GM12892 (cell line): ENCODE results near the gene RAP1GAP2.

Source experiments
- DNase-seq: peaks from one replicate; pipeline ENCODE4 v3.0.0; 2011; ENCODE audit not compliant: insufficient read length
- FAIRE-seq: peaks from 2 replicates; lab custom pipeline; 2011; peaks lifted over from hg19 to GRCh38; lab: Jason Lieb, UNC
- POLR2A ChIP-seq: IDR thresholded peaks from 2 replicates; pipeline ENCODE4 v1.6.1; 2011; ENCODE audit warnings: low read depth, low read length, control low read depth
- POLR2AphosphoS5 ChIP-seq: IDR thresholded peaks from 2 replicates; pipeline ENCODE4 v1.6.1; 2011; ENCODE audit warnings: low read depth, low read length, control low read depth
- TAF1 ChIP-seq: IDR thresholded peaks from 2 replicates; pipeline ENCODE4 v1.6.1; 2011; ENCODE audit warnings: low read depth, mild to moderate bottlenecking, control low read depth, low read length, borderline replicate concordance

Gene RAP1GAP2

DNA sequence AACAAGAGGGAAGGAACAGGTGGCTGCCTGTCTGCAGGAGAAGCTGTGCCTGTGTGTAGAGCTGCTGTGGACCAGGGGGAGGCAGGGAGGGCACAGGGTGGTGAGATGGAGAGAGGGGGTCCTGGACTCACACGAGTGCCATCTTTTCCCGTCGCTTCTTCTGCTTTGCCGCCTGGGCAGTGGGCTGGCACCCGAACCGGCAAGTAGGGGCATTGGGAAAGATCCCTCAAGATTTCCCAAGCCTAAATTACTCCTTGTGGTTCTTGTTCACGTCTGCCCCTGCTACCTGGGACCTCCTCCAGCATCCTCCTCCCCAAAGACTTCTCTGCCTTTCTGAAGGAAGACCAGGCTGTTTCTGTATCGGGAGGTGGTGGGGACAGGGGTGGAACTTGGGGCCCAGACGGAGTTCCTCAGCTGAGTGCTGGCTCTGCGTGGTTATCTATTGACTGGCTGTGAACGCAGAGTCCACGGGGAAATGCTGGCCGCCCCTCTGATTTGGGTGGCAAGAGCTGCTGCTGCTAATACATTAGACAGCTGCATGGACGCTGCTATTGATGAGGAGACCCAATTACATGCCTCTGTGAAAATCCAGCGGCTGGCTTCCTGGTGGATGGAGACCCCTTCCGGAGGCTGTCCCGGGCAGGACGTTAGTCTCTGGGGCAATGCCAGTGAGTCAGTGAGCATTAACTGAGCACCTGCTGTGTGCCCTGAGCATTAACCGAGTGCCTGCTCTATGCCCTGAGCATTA lies 152.7 kb downstream of the RAP1GAP2 start:
- TF ChIP-seq TAF1 (no peak), POLR2A (no peak), POLR2AphosphoS5 (no peak)
- no peak for DNase-seq
- FAIRE-seq, result no peak

GRCh38 chr17:2949469-2950044 lies 153.3 kb downstream of the RAP1GAP2 start:
- TF ChIP-seq POLR2AphosphoS5, result no peak
- no peak for TF ChIP-seq TAF1
- TF ChIP-seq POLR2A, result no peak
- DNase-seq (no peak), FAIRE-seq (no peak)

GRCh38 chr17:2950846-2951245 lies 154.6 kb downstream of the RAP1GAP2 start:
- no peak for TF ChIP-seq TAF1
- TF ChIP-seq POLR2AphosphoS5, result no peak
- no peak for TF ChIP-seq POLR2A
- no peak for FAIRE-seq
- DNase-seq, result no peak

DNA sequence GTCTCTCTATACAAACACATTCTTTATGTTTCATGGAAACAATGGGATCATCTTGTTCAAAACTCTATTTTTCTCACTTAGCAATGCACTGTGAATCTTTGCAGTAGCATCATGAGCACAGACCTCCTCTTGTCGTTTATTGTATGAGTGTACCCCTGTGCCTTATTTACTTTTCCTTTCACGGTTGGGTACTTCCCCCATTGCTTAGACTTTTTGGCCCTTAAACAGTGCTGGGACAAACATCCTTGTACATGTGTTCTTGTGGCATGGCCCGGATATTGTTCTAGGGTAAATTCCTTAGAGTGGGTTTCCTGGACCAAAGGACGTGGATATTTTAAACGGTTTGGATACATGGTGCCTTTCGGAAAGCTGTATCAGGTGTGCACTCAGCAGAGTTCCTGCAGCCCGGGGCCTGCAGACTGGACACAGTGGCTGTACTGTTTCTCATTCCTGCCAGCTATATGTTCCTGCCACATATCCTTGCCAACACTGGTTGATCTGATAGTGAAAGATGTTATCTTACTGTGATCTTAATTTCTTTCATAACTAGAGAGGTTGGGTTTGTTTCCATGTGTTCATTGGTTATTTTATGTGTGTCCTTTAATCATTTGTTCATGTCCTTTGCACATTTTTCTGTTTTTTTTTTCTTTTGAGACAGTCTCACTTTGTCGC lies 156.1 kb downstream of the RAP1GAP2 start:
- FAIRE-seq, result no peak
- TF ChIP-seq POLR2AphosphoS5, result no peak
- TF ChIP-seq TAF1, result no peak
- no peak for TF ChIP-seq POLR2A
- DNase-seq, result no peak

- peak; percentile 63 for FAIRE-seq
- no peak for DNase-seq
- TF ChIP-seq TAF1 (no peak), POLR2A (no peak), POLR2AphosphoS5 (no peak)
Measured at GRCh38 chr17:2954898-2955445, 158.7 kb downstream of the RAP1GAP2 start.

GRCh38 chr17:2955931-2956582 lies 159.8 kb downstream of the RAP1GAP2 start:
- no peak for DNase-seq
- TF ChIP-seq TAF1 (no peak), POLR2A (no peak), POLR2AphosphoS5 (no peak)

DNA sequence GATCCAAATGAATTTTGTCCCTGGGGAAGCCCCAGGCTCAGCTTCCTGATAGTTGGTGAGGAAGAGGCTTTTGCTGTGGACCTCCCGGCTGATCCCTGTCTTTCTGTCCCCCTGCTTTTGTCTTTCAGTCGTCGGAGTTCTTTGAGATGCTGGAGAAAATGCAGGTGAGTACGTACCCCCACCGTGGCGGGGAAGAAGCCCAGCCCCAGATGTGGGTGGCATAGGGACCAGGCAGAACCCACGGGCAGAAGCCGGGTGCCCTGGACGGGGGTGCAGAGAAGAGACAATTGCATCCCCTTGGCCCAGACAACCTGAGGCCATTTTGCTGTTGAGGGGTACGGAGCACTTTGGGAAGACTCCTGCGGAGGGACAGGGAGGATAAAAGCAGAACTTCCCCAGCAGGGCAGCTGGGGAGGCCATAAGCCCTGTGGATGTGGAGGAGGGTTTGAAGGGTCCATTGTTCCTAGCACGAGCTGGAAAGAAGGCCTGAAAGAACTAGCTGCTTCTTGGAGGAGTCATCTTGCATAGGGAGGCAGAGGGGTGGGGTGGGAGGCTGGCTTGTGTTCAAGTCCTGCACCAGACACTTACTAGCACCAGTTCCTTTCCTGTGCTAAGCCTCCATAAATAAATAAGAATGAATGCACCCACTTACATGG lies 161.5 kb downstream of the RAP1GAP2 start:
- FAIRE-seq, result no peak
- TF ChIP-seq TAF1 (no peak), POLR2A (no peak), POLR2AphosphoS5 (no peak)
- DNase-seq, result no peak

More at GRCh38 chr17:2955931-2956582, 159.8 kb downstream of the RAP1GAP2 start:
- FAIRE-seq, result no peak

- TF ChIP-seq TAF1, result no peak
- TF ChIP-seq POLR2A, result no peak
- DNase-seq, result no peak
- no peak for FAIRE-seq
Measured at GRCh38 chr17:2958706-2959222, 162.5 kb downstream of the RAP1GAP2 start.

DNA sequence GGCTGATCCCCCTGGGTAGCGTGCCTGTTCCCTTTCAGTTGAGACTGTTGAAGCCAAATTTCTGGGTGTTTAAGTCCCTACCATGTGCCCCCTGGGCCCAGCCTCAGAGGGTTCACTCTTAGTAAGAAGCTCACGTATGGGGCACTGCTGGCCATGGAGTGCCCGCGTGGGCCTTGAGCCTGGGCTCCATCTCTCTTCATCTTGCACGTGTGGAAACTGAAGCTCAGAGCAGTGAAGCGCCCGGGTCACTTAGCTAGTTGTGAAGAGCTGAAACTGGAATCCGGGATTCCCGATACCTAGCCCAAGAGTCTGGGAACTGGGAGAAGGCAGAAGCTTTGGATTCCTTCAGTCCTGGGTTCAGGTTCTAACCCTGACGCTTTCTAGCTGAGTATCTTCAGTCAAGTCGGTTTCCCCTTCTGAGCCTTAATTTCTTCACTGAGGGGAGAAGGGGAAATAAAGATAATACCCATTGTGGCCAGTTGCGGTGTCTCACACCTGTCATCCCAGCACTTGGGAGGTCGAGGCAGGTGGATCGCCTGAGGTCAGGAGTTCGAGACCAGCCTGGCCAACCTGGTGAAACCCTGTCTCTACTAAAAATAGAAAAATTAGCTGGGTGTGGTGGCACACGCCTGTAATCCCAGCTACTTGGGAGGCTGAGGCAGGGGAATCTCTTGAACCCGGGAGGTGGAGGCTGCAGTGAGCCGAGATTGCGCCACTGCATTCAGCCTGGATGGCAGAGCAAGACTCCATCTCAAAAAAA lies 163.3 kb downstream of the RAP1GAP2 start:
- FAIRE-seq, result no peak
- DNase-seq, result no peak
- TF ChIP-seq TAF1 (no peak), POLR2A (no peak), POLR2AphosphoS5 (no peak)

DNA sequence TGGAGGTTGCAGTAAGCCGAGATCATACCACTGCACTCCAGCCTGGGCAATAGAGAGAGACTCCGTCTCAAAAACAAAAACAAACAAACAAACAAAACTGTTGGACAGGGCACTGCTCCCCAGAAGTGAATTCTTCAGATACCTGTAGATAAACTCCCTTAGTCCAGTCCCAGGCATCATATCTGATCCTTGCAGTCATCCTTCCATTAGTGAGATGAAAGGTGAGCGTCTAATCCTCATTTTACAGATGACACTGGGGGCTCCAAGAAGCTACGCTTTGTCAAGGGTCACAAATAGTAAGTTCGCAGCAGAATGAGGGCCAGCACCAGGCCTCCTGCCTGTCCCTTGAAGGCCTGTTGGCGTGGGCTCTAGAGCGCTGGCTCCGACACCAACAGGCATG lies 165.2 kb downstream of the RAP1GAP2 start:
- no peak for TF ChIP-seq POLR2AphosphoS5
- no peak for TF ChIP-seq POLR2A
- TF ChIP-seq TAF1, result no peak
- FAIRE-seq (no peak), DNase-seq (no peak)

DNA sequence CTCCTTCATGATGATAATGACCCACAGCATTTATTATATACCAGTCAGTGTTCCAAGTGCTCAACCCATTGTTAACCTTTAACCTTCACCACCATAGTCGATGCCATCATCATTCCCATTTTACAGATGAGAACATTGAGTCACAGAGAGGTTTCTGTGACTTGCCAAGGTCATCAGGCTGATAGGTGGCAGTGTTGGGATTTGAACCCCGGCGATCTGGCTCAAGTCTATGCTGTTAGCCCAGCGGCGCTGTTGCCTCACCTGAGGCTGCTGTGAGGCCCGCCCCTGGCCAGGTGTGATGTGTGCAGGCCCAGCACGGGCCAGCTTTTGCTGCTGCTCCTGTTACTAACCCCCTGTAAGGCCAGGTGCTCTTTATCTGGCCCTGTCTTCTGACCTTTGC lies 166.0 kb downstream of the RAP1GAP2 start:
- no peak for FAIRE-seq
- no peak for DNase-seq
- TF ChIP-seq POLR2A, result no peak
